ENCODE measurements around the gene RCBTB2. TPM values are rescaled to one million over a fixed set of nuclear protein-coding genes. Genes with fewer than 3 reads are reported as not detected.
A peak's percentile ranks its signal among the peaks of the same experiment; 100 is the strongest.

RCBTB2 gene
- polyA plus RNA-seq, 1 experiment = 9.5 TPM

DNA sequence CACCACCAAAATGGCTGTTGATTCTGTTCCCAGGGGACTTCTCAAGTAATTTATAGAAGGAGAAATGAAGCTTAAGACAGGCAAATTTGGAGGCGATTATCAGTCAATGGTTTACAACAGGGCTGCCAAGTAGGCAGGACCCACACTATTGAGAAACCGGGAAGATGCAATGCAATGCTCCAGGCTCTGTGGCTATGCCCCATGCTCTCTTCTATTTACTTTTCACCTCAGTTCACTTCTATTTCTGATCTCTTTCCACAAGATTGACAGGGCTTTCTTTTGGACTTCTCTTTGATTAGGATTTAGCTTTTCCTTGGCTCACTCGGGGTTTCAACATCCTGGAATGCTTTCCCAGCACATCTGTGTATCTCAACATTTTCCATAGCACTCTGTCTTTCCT is 12.7 kb upstream of the RCBTB2 start:
- Histone ChIP-seq H3K27me3 (ENCODE audit: control insufficient read depth, insufficient read depth, low read length) (no peaks in the 10 kb centered on the region; the same call in 1 of the 2 replicates), H3K4me3 (ENCODE audit: low read depth, low read length) (no peak overlapping the region), H3K36me3 (ENCODE audit: control insufficient read depth, insufficient read depth, low read length) (no peaks in the 10 kb centered on the region)
- ChIA-PET CTCF (interaction anchor here (0.8 to 1.2 kb wide), 3 partner anchors 9 to 212 kb away, joined by 3 read pairs; no protein-coding TSS in a partner anchor), POLR2A (no interaction called here)
- no peak for DNase-seq (ENCODE audit: low read depth)
- TF ChIP-seq, protein P1, sequence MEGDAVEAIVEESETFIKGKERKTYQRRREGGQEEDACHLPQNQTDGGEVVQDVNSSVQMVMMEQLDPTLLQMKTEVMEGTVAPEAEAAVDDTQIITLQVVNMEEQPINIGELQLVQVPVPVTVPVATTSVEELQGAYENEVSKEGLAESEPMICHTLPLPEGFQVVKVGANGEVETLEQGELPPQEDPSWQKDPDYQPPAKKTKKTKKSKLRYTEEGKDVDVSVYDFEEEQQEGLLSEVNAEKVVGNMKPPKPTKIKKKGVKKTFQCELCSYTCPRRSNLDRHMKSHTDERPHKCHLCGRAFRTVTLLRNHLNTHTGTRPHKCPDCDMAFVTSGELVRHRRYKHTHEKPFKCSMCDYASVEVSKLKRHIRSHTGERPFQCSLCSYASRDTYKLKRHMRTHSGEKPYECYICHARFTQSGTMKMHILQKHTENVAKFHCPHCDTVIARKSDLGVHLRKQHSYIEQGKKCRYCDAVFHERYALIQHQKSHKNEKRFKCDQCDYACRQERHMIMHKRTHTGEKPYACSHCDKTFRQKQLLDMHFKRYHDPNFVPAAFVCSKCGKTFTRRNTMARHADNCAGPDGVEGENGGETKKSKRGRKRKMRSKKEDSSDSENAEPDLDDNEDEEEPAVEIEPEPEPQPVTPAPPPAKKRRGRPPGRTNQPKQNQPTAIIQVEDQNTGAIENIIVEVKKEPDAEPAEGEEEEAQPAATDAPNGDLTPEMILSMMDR (IDR thresholded peaks at IDR 0.05; ENCODE audit: insufficient read depth, low read depth, low read length) = no peak

DNA sequence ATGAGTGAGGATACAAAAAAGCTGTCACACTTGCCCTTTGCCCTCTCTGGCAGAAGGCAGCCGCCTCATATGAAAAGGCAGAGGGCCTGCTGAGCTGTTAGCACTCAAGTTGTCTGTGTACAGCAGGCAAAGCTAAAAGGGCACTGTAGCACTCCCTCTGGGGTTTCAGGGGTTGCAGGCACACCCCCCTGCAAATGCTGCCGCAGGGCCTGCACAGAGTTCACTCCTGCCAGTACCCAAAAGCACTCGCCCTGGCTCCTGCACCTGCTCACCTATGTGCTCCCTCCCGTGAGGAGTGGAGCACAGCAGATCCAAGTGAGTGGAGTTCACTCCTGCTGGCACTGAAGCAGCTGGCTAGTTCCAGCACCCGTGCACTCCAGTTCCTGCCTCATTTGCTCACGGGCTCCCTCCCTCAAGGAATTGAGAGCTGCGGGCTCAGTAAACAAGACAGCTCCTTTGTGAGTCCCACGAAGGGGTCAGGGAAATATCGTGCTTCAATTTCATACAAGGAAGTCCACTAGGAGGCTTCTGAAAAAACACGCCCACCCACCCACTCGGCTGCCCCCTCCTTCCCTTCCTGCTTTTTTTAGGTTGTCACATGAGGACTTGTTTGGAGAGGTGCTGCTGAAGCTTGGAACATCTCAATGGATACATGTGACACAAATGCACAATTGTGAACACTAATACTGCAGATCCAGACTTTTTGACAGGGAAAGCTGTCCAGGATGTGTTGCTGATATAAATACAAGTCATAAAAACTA is 9.9 kb upstream of the RCBTB2 start:
- CTCF ChIA-PET = interaction anchor here (0.7 to 1.3 kb wide), 2 partner anchors 10 to 209 kb away, joined by 3 read pairs; no protein-coding TSS in a partner anchor
- Histone ChIP-seq H3K36me3 (ENCODE audit: control insufficient read depth, insufficient read depth, low read length) (no peaks in the 10 kb centered on the region), H3K27me3 (ENCODE audit: control insufficient read depth, insufficient read depth, low read length) (no peaks in the 10 kb centered on the region), H3K4me3 (ENCODE audit: low read depth, low read length) (no peak overlapping the region)
- DNase-seq (ENCODE audit: low read depth) = no peak
- POLR2A ChIA-PET = interaction anchor here (0.6 kb wide), 1 partner anchor 140 kb away, joined by 5 read pairs; no protein-coding TSS in a partner anchor
- TF ChIP-seq, protein P1 (IDR thresholded peaks at IDR 0.05; ENCODE audit: insufficient read depth, low read depth, low read length) = peak; percentile 21; the same call in 1 of the 2 replicates

DNA sequence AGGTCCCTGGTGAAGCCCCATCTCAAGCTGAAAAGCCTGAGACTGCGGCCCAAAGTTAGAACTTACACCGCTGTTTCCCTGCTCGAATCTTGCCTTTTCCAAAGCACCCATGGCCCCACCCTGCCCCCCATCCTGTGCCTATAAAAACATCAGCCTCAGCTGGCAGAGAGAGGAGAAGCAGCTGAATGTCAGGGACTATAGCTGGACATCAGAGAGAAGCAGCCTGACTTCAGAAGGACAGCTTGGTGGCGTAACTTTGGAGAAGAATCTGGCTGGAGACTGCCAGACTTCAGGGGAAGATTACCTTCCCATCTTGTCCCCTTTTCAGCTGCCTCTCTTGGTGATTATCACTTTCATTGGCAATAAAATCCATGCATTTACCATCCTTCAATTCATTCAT is 9.3 kb upstream of the RCBTB2 start:
- TF ChIP-seq, protein P1 (IDR thresholded peaks at IDR 0.05; ENCODE audit: insufficient read depth, low read depth, low read length) = no peak
- Histone ChIP-seq H3K4me3 (ENCODE audit: low read depth, low read length) (no peak overlapping the region), H3K36me3 (ENCODE audit: control insufficient read depth, insufficient read depth, low read length) (no peaks in the 10 kb centered on the region), H3K27me3 (ENCODE audit: control insufficient read depth, insufficient read depth, low read length) (no peaks in the 10 kb centered on the region)
- ChIA-PET CTCF (interaction anchor here (0.7 to 1.3 kb wide), 2 partner anchors 11 to 208 kb away, joined by 3 read pairs; no protein-coding TSS in a partner anchor), POLR2A (no interaction called here)
- DNase-seq (ENCODE audit: low read depth) = no peak

DNA sequence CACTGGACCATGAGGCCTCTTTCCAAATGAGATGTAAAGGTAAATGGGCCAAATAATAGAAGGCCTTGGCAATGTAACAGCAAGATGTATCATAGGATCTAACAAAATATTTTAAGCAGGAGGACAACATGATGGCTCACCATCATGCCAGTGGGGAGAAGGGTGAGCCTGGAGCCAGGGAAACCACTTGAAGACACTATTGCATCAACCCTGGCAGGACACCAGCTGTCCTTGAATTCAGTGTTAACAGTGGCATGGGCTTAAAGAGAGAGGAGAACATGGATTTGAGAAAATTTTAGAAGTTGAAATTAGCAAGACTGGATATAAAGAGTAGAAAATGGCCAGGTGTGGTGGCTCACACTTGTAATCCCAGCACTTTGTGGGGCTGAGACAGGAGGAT is 6.7 kb upstream of the RCBTB2 start:
- Histone ChIP-seq H3K27me3 (ENCODE audit: control insufficient read depth, insufficient read depth, low read length) (no peaks in the 10 kb centered on the region), H3K4me3 (ENCODE audit: low read depth, low read length) (no peak overlapping the region), H3K36me3 (ENCODE audit: control insufficient read depth, insufficient read depth, low read length) (no peaks in the 10 kb centered on the region)
- POLR2A ChIA-PET = no interaction called here
- DNase-seq (ENCODE audit: low read depth) = no peak
- CTCF ChIA-PET = no interaction called here
- TF ChIP-seq, protein P1 (IDR thresholded peaks at IDR 0.05; ENCODE audit: insufficient read depth, low read depth, low read length) = no peak

DNA sequence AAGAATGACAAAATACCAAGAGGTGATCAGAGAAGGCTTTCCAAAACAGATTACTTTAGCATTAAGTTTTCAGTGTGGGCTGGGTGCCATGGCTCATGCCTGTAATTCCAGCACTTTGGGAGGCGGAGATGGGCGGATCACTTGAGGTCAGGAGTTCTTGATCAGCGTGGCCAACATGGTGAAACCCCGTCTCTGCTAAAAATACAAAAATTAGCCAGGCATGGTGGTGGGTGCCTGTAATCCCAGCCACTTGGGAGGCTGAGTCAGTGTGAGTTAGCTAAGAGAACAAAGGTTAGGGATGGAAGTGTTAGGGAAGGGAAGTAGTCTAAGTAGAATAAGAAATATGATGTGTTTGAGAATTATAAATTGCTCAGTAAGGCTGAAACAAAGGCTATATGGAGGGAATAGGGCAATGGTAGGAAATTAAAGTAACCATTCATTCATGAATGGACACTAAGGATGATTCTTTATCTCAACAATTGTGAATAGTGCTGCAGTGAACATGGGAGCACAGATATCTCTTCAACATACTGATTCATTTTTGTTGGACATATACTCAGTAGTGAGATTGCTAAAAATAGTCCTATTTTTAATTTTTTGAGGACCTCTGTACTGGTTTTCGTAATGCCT is 3.9 kb upstream of the RCBTB2 start:
- TF ChIP-seq, protein P1 (IDR thresholded peaks at IDR 0.05; ENCODE audit: insufficient read depth, low read depth, low read length) = no peak
- H3K36me3 ChIP-seq (ENCODE audit: control insufficient read depth, insufficient read depth, low read length) = no peaks in the 10 kb centered on the region
- ChIA-PET POLR2A (no interaction called here), CTCF (interaction anchor here (1.7 kb wide), 1 partner anchor 10 kb away, joined by 3 read pairs; no protein-coding TSS in a partner anchor)
- no peak overlapping the region for H3K4me3 ChIP-seq (ENCODE audit: low read depth, low read length)
- H3K27me3 ChIP-seq (ENCODE audit: control insufficient read depth, insufficient read depth, low read length) = no peaks in the 10 kb centered on the region
- no peak for DNase-seq (ENCODE audit: low read depth)
